SK-N-SH (cell line): ENCODE measurements around the gene DHDDS. TPM values are rescaled to one million over a fixed set of nuclear protein-coding genes. Genes with fewer than 3 reads are reported as not detected.

Source experiments
- CTCF ChIA-PET: fragments of 300-600, 350-600 bp; formaldehyde crosslinking; extraction: SDS; loops from one replicate; lab custom pipeline; 2021; lab: Yijun Ruan, JAX
- POLR2A ChIA-PET: fragments of 350-600 bp; sonication (Branson Sonifier 250); formaldehyde crosslinking; extraction: SDS; loops from one replicate; lab custom pipeline; 2020; ENCODE audit warnings: antibody characterized with exemption, inconsistent platforms; lab: Yijun Ruan, JAX
- DNase-seq: peaks from one replicate; pipeline ENCODE4 v3.0.0; 2012
- H2AFZ ChIP-seq: fragments of 200-600 bp; sonication (generic); 2 replicates; pipeline ENCODE4 v1.8.1; 2016; ENCODE audit warnings: antibody characterized with exemption, mild to moderate bottlenecking, low read depth
- H3F3A ChIP-seq: fragments of 200-600 bp; sonication (generic); replicated peaks from 2 replicates; pipeline ENCODE3; 2016; ENCODE audit warnings: antibody characterized with exemption, mild to moderate bottlenecking; ENCODE audit not compliant: insufficient read depth
- H3K27ac ChIP-seq, 2 experiments: fragments of 200-500 bp in 1 of 2; fragments of 200-600 bp in 1 of 2; sonication (Bioruptor generic) in 1 of 2; sonication (generic), shearing (Covaris generic) in 1 of 2; 2 replicates each; pipeline versions ENCODE4 v1.5.1 to v1.6.1; 2014 to 2016; ENCODE audit warnings: low read depth in 2 of 2, inconsistent platforms in 1 of 2, low read length in 1 of 2, mild to moderate bottlenecking in 1 of 2, mixed read lengths in 1 of 2
- H3K27me3 ChIP-seq: fragments of 200-600 bp; sonication (generic), shearing (Covaris generic); 2 replicates; pipeline ENCODE4 v1.6.1; 2016; ENCODE audit warnings: mixed run types; ENCODE audit not compliant: insufficient read depth
- H3K36me3 ChIP-seq, 2 experiments: fragments of 200-500 bp in 1 of 2; fragments of 200-600 bp in 1 of 2; sonication (Bioruptor generic) in 1 of 2; sonication (generic) in 1 of 2; replicated peaks in 1 of 2; 2 replicates each; pipeline versions ENCODE3 to v1.5.1; 2014 to 2016; ENCODE audit warnings: low read length in 1 of 2, mild to moderate bottlenecking in 1 of 2; ENCODE audit not compliant: insufficient read depth in 2 of 2, control insufficient read depth in 1 of 2
- H3K4me1 ChIP-seq, 2 experiments: fragments of 200-500 bp in 1 of 2; fragments of 200-600 bp in 1 of 2; sonication (Bioruptor generic) in 1 of 2; sonication (generic), shearing (Covaris generic) in 1 of 2; 2 replicates each; pipeline versions ENCODE4 v1.5.1 to v1.6.1; 2014 to 2016; ENCODE audit warnings: low read depth in 1 of 2, low read length in 1 of 2, mixed run types in 1 of 2; ENCODE audit not compliant: insufficient read depth in 2 of 2, control insufficient read depth in 1 of 2
- H3K4me2 ChIP-seq: fragments of 200-600 bp; sonication (generic), shearing (Covaris generic); 2 replicates; pipeline ENCODE4 v1.6.1; 2017; ENCODE audit warnings: mixed run types
- H3K4me3 ChIP-seq, 2 experiments: fragments of 200-500 bp in 1 of 2; fragments of 200-600 bp in 1 of 2; sonication (Bioruptor generic) in 1 of 2; sonication (generic), shearing (Covaris generic) in 1 of 2; 2 replicates each; pipeline versions ENCODE4 v1.5.1 to v1.8.1; 2014 to 2016; ENCODE audit warnings: low read depth in 2 of 2, inconsistent platforms in 1 of 2, low read length in 1 of 2, mild to moderate bottlenecking in 1 of 2, mixed read lengths in 1 of 2, moderate library complexity in 1 of 2
- H3K79me2 ChIP-seq: fragments of 200-600 bp; sonication (generic); 2 replicates; pipeline ENCODE4 v1.8.1; 2017; ENCODE audit warnings: mild to moderate bottlenecking; ENCODE audit not compliant: insufficient read depth
- H3K9ac ChIP-seq: fragments of 200-600 bp; sonication (generic); 2 replicates; pipeline ENCODE4 v1.6.1; 2017; ENCODE audit warnings: mixed run types
- H3K9me2 ChIP-seq: fragments of 200-600 bp; sonication (generic); 2 replicates; pipeline ENCODE4 v1.6.1; 2017; ENCODE audit warnings: mixed run types
- H3K9me3 ChIP-seq: fragments of 200-600 bp; sonication (generic); 2 replicates; pipeline ENCODE4 v1.6.1; 2017; ENCODE audit warnings: mixed run types, mild to moderate bottlenecking, moderate library complexity
- H4K20me1 ChIP-seq: fragments of 200-600 bp; sonication (generic); 2 replicates; pipeline ENCODE4 v1.6.1; 2017; ENCODE audit warnings: mild to moderate bottlenecking, mixed run types; ENCODE audit not compliant: insufficient read depth
- EZH2phosphoT487 ChIP-seq: fragments of 200-600 bp; sonication (generic); IDR thresholded peaks from 2 replicates; pipeline ENCODE4 v1.6.1; 2017; ENCODE audit warnings: low read depth, mixed run types, mild to moderate bottlenecking, antibody characterized with exemption, moderate library complexity, borderline replicate concordance
- FOSL2 ChIP-seq: IDR thresholded peaks from 2 replicates; pipeline ENCODE4 v1.4.0; 2012; ENCODE audit warnings: low read depth, mild to moderate bottlenecking, moderate library complexity, borderline replicate concordance
- GABPA ChIP-seq: IDR thresholded peaks from 2 replicates; pipeline ENCODE4 v1.4.0; 2012; ENCODE audit warnings: low read depth, mild to moderate bottlenecking
- JUND ChIP-seq: IDR thresholded peaks from 2 replicates; pipeline ENCODE4 v1.4.0; 2012
- MXI1 ChIP-seq: IDR thresholded peaks from 2 replicates; pipeline ENCODE4 v1.6.1; 2012; ENCODE audit warnings: mild to moderate bottlenecking, low read depth, low read length, improper control_type of control experiment
- NFIC ChIP-seq: IDR thresholded peaks from 2 replicates; pipeline ENCODE4 v1.4.0; 2012; ENCODE audit warnings: borderline replicate concordance
- RAD21 ChIP-seq: IDR thresholded peaks from 2 replicates; pipeline ENCODE4 v1.6.1; 2012; ENCODE audit warnings: mild to moderate bottlenecking, low read length
- SIN3A ChIP-seq: IDR thresholded peaks from 2 replicates; pipeline ENCODE4 v1.6.1; 2012; ENCODE audit warnings: low read depth, mild to moderate bottlenecking, low read length, moderate library complexity, borderline replicate concordance
- SMC3 ChIP-seq: IDR thresholded peaks from 2 replicates; pipeline ENCODE4 v1.6.1; 2012; ENCODE audit warnings: low read depth, low read length, improper control_type of control experiment
- TAF1 ChIP-seq: IDR thresholded peaks from 2 replicates; pipeline ENCODE4 v1.6.1; 2012; ENCODE audit warnings: low read depth, mild to moderate bottlenecking, low read length, moderate library complexity, borderline replicate concordance
- WGBS: methylation state at CpG from one replicate; pipeline ENCODE4 v1.1.6; 2017; ENCODE audit warnings: low lambda C conversion rate; 5-methylcytosine and 5-hydroxymethylcytosine counted together
- polyA plus RNA-seq, 3 experiments: library from polyadenylated mRNA; depleted of rRNA; stranded (reverse); fragments of >200 nt; gene quantifications; 2 replicates each; pipeline ENCODE4 v1.2.3, GENCODE V29; 2012
- TF ChIP-seq, protein P1 (sequence below): IDR thresholded peaks from 2 replicates; pipeline ENCODE4 v1.4.0; 2012; ENCODE audit warnings: low read depth, borderline replicate concordance
- TF ChIP-seq, protein P2 (sequence below): IDR thresholded peaks from 2 replicates; pipeline ENCODE4 v1.6.1; 2012; ENCODE audit warnings: mild to moderate bottlenecking, low read depth, low read length, moderate library complexity
- TF ChIP-seq, protein P3 (sequence below): fragments of 200-600 bp; sonication (generic); IDR thresholded peaks from 2 replicates; pipeline ENCODE4 v1.6.1; 2017; ENCODE audit warnings: antibody characterized with exemption, mild to moderate bottlenecking, moderate library complexity
- TF ChIP-seq, protein P4 (sequence below): fragments of 150-350 bp; IDR thresholded peaks from 2 replicates; pipeline ENCODE4 v1.6.1; 2016; ENCODE audit warnings: mild to moderate bottlenecking, low read depth, low read length

DHDDS gene
- polyA plus RNA-seq, 1 of the 3 experiments (the other 2 are of a cell fraction): 25.0 TPM

DNA sequence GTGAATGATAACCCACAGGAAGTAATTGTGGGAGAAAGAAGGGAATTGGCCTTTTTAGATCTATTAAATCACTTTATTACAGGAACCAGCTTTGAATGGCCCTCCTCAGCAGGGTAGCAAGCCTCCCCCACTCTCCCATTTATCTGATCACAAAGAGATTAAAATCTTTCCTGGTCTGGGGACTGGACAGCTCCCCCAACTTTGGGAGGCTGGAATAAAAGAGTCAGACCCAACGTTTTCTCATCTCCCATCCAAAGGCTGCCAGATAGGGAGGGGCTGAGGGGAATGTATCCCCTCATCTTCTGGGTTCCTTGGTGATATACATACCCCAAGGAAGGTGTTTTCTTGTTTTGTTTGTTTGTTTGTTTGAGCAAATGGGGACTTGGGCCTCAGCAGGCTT lies 19.1 kb upstream of the DHDDS start:
- Histone ChIP-seq H3K27ac (no peak overlapping the region), H3K4me2 (no peak overlapping the region), H3K4me3 (no peak overlapping the region), H3K27me3 (peaks cover 5% of the 10 kb centered on the region; the same call in 1 of the 2 replicates), H3K9me2 (no peaks in the 10 kb centered on the region), H3F3A (no peaks in the 10 kb centered on the region), H3K9me3 (no peaks in the 10 kb centered on the region), H3K4me1 (peaks cover 0 to 7% of the 10 kb centered on the region in 2 experiments; a peak in 1 of 4 replicates), H4K20me1 (no peaks in the 10 kb centered on the region), H3K36me3 (no peaks in the 10 kb centered on the region), H2AFZ (no peak overlapping the region), H3K79me2 (no peaks in the 10 kb centered on the region), H3K9ac (no peak overlapping the region)
- WGBS: 0% methylated on average over 1 of the region's 1 CpG
- ChIA-PET CTCF (interaction anchor here (1.0 to 1.5 kb wide), 2 partner anchors 17 to 22 kb away, joined by 3 read pairs; no protein-coding TSS in a partner anchor), POLR2A (no interaction called here)
- TF ChIP-seq MXI1 (no peak), JUND (no peak), EZH2phosphoT487 (no peak), FOSL2 (no peak), GABPA (no peak), SIN3A (no peak)
- TF ChIP-seq, protein P1, sequence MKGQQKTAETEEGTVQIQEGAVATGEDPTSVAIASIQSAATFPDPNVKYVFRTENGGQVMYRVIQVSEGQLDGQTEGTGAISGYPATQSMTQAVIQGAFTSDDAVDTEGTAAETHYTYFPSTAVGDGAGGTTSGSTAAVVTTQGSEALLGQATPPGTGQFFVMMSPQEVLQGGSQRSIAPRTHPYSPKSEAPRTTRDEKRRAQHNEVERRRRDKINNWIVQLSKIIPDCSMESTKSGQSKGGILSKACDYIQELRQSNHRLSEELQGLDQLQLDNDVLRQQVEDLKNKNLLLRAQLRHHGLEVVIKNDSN: no peak
- TF ChIP-seq, protein P2, sequence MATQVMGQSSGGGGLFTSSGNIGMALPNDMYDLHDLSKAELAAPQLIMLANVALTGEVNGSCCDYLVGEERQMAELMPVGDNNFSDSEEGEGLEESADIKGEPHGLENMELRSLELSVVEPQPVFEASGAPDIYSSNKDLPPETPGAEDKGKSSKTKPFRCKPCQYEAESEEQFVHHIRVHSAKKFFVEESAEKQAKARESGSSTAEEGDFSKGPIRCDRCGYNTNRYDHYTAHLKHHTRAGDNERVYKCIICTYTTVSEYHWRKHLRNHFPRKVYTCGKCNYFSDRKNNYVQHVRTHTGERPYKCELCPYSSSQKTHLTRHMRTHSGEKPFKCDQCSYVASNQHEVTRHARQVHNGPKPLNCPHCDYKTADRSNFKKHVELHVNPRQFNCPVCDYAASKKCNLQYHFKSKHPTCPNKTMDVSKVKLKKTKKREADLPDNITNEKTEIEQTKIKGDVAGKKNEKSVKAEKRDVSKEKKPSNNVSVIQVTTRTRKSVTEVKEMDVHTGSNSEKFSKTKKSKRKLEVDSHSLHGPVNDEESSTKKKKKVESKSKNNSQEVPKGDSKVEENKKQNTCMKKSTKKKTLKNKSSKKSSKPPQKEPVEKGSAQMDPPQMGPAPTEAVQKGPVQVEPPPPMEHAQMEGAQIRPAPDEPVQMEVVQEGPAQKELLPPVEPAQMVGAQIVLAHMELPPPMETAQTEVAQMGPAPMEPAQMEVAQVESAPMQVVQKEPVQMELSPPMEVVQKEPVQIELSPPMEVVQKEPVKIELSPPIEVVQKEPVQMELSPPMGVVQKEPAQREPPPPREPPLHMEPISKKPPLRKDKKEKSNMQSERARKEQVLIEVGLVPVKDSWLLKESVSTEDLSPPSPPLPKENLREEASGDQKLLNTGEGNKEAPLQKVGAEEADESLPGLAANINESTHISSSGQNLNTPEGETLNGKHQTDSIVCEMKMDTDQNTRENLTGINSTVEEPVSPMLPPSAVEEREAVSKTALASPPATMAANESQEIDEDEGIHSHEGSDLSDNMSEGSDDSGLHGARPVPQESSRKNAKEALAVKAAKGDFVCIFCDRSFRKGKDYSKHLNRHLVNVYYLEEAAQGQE: peak; percentile 57; the same call in 1 of the 2 replicates
- no peak for DNase-seq

DNA sequence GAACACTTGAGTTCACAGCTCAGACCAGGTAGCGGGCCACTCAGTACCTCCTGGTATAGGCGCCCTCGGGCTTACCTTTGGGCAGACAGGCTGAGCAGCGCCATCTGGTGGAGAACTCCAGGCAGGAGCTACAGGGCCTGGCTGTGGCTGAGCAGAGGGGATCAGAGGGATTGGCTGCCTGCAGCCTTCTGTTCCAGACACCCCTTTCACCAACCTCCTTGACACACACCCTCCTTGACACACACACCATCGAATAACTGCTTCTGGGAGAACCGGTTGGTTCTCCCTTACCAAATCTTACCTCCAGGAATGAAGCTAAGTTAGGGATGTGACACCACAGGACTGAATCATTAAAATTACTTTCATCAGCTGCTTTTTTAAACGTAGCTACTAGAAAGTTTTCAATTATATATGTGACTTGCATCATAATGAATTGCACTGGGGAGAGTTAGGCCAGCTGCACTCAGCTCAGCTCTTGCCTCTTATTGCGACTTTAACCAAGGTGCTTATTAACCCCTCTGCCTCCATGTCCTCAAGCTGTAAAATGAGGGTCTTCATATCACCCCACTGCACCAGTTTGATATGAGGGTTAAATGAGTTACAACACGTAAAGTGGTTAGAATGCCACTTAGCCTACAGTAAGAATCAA lies 14.9 kb upstream of the DHDDS start:
- TF ChIP-seq RAD21 (peak; percentile 69), NFIC (no peak), SMC3 (peak; percentile 71), TAF1 (no peak), MXI1 (no peak)
- TF ChIP-seq, protein P3, sequence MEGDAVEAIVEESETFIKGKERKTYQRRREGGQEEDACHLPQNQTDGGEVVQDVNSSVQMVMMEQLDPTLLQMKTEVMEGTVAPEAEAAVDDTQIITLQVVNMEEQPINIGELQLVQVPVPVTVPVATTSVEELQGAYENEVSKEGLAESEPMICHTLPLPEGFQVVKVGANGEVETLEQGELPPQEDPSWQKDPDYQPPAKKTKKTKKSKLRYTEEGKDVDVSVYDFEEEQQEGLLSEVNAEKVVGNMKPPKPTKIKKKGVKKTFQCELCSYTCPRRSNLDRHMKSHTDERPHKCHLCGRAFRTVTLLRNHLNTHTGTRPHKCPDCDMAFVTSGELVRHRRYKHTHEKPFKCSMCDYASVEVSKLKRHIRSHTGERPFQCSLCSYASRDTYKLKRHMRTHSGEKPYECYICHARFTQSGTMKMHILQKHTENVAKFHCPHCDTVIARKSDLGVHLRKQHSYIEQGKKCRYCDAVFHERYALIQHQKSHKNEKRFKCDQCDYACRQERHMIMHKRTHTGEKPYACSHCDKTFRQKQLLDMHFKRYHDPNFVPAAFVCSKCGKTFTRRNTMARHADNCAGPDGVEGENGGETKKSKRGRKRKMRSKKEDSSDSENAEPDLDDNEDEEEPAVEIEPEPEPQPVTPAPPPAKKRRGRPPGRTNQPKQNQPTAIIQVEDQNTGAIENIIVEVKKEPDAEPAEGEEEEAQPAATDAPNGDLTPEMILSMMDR: peak; percentile 81
- TF ChIP-seq, protein P4, sequence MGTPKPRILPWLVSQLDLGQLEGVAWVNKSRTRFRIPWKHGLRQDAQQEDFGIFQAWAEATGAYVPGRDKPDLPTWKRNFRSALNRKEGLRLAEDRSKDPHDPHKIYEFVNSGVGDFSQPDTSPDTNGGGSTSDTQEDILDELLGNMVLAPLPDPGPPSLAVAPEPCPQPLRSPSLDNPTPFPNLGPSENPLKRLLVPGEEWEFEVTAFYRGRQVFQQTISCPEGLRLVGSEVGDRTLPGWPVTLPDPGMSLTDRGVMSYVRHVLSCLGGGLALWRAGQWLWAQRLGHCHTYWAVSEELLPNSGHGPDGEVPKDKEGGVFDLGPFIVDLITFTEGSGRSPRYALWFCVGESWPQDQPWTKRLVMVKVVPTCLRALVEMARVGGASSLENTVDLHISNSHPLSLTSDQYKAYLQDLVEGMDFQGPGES: no peak
- no peak overlapping the region for H3K9ac ChIP-seq

More for the DNA sequence above, 14.9 kb upstream of the DHDDS start:
- WGBS: 22% methylated on average over 5 of the region's 9 CpGs
- Histone ChIP-seq H3K27ac (no peak overlapping the region), H2AFZ (no peak overlapping the region), H3K4me2 (no peak overlapping the region), H4K20me1 (no peaks in the 10 kb centered on the region), H3K36me3 (no peaks in the 10 kb centered on the region), H3F3A (no peaks in the 10 kb centered on the region), H3K27me3 (peaks cover 5% of the 10 kb centered on the region), H3K4me1 (no peaks in the 10 kb centered on the region), H3K9me2 (no peaks in the 10 kb centered on the region), H3K9me3 (no peaks in the 10 kb centered on the region), H3K79me2 (no peaks in the 10 kb centered on the region), H3K4me3 (no peak overlapping the region)
- peak; percentile 85 for DNase-seq
- ChIA-PET POLR2A (no interaction called here), CTCF (interaction anchor here (0.5 to 4.2 kb wide), 60 partner anchors 9 to 1982 kb away, joined by 3 to 53 read pairs (median 4); partner anchors contain the start of genes DHDDS and SH3BGRL3)
